HCT116 (cell line): ENCODE data around the gene VIPR1.

Experiments
- CEBPB ChIP-seq: IDR thresholded peaks from 2 replicates; pipeline ENCODE4 v1.6.1; 2012; ENCODE audit warnings: low read depth
- EZH2phosphoT487 ChIP-seq: fragments of 200-600 bp; IDR thresholded peaks from 2 replicates; pipeline ENCODE4 v1.6.1; 2018; ENCODE audit warnings: antibody characterized with exemption, borderline replicate concordance
- POLR2A ChIP-seq: IDR thresholded peaks from 2 replicates; pipeline ENCODE4 v1.7.0; 2011; ENCODE audit warnings: borderline replicate concordance; ENCODE audit not compliant: insufficient read depth, insufficient read length; ENCODE audit errors: extremely low read depth
- RAD21 ChIP-seq: IDR thresholded peaks from 2 replicates; pipeline ENCODE4 v1.6.1; 2012; ENCODE audit warnings: low read depth, mild to moderate bottlenecking
- TF ChIP-seq, protein P1 (sequence below): IDR thresholded peaks from 2 replicates; pipeline ENCODE4 v1.6.1; 2012; ENCODE audit warnings: low read depth
- TF ChIP-seq, protein P2 (sequence below), 3 experiments: fragments of 200-600 bp in 1 of 3; sonication (generic) in 1 of 3; IDR thresholded peaks in 2 of 3; conservative IDR thresholded peaks in 1 of 3; 2 replicates each; pipeline ENCODE4 v1.5.1; 2012 to 2017; ENCODE audit warnings: low read depth in 2 of 3, low read length in 2 of 3, antibody characterized with exemption in 1 of 3, borderline replicate concordance in 1 of 3, control low read depth in 1 of 3, mild to moderate bottlenecking in 1 of 3, mixed read lengths in 1 of 3, mixed run types in 1 of 3, moderate library complexity in 1 of 3; ENCODE audit not compliant: insufficient read depth in 1 of 3

DNA sequence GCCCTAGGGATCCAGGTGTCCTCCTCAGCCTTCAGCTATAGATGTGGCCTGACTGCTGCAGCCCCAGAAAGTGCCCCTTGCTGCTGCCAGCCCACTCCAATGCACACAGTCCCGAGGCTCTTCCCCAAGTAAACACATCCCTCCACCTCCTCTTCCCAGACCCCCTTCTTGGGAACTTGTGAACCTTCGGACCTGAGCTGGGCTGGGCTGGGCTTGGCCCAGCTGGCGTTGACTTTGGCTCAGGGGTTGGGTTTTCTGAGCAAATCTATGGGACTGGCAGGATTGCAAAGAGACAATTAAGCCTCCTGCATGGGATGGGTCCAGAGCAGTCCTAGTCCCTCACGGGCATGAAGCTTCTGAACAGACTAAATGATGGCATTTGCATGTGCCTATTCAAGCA, 14.7 kb downstream of the VIPR1 start:
- TF ChIP-seq CEBPB (no peak), POLR2A (no peak), RAD21 (no peak), EZH2phosphoT487 (no peak)
- TF ChIP-seq, protein P1, sequence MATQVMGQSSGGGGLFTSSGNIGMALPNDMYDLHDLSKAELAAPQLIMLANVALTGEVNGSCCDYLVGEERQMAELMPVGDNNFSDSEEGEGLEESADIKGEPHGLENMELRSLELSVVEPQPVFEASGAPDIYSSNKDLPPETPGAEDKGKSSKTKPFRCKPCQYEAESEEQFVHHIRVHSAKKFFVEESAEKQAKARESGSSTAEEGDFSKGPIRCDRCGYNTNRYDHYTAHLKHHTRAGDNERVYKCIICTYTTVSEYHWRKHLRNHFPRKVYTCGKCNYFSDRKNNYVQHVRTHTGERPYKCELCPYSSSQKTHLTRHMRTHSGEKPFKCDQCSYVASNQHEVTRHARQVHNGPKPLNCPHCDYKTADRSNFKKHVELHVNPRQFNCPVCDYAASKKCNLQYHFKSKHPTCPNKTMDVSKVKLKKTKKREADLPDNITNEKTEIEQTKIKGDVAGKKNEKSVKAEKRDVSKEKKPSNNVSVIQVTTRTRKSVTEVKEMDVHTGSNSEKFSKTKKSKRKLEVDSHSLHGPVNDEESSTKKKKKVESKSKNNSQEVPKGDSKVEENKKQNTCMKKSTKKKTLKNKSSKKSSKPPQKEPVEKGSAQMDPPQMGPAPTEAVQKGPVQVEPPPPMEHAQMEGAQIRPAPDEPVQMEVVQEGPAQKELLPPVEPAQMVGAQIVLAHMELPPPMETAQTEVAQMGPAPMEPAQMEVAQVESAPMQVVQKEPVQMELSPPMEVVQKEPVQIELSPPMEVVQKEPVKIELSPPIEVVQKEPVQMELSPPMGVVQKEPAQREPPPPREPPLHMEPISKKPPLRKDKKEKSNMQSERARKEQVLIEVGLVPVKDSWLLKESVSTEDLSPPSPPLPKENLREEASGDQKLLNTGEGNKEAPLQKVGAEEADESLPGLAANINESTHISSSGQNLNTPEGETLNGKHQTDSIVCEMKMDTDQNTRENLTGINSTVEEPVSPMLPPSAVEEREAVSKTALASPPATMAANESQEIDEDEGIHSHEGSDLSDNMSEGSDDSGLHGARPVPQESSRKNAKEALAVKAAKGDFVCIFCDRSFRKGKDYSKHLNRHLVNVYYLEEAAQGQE = no peak
- TF ChIP-seq, protein P2, sequence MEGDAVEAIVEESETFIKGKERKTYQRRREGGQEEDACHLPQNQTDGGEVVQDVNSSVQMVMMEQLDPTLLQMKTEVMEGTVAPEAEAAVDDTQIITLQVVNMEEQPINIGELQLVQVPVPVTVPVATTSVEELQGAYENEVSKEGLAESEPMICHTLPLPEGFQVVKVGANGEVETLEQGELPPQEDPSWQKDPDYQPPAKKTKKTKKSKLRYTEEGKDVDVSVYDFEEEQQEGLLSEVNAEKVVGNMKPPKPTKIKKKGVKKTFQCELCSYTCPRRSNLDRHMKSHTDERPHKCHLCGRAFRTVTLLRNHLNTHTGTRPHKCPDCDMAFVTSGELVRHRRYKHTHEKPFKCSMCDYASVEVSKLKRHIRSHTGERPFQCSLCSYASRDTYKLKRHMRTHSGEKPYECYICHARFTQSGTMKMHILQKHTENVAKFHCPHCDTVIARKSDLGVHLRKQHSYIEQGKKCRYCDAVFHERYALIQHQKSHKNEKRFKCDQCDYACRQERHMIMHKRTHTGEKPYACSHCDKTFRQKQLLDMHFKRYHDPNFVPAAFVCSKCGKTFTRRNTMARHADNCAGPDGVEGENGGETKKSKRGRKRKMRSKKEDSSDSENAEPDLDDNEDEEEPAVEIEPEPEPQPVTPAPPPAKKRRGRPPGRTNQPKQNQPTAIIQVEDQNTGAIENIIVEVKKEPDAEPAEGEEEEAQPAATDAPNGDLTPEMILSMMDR (IDR thresholded peaks at IDR 0.05 in 2 of 3, conservative IDR thresholded peaks at IDR 0.05 in 1 of 3; ENCODE audit: borderline replicate concordance in 1 of 3, insufficient read depth in 1 of 3, low read depth in 2 of 3, low read length in 2 of 3) = no peak
